HTERT RPE-1 (cell line): ENCODE results near the gene SULT1C2.

ENCODE experiments used
- in situ Hi-C: fragments of 300-500 bp; cut with MboI; formaldehyde crosslinking; loops from 4 replicates; pipeline ENCODE4 v1.14.3; 2020; ENCODE audit warnings: low sequenced_read_pairs

Gene SULT1C2

GRCh38 chr2:108287169-108287568 lies 1.5 kb upstream of the SULT1C2 start:
- in situ Hi-C loops, result no loop called here

- in situ Hi-C loops, result no loop called here
These were observed 5.2 kb downstream of the SULT1C2 start for GRCh38 chr2:108293850-108294249.

GRCh38 chr2:108297436-108298141 lies 8.9 kb downstream of the SULT1C2 start:
- in situ Hi-C loops, result no loop called here

- in situ Hi-C loops, result no loop called here
These were observed 12.9 kb downstream of the SULT1C2 start for GRCh38 chr2:108301558-108301957.

- in situ Hi-C loops, result no loop called here
These were observed 16.3 kb downstream of the SULT1C2 start for GRCh38 chr2:108304975-108305374.

GRCh38 chr2:108305901-108306300 lies 17.2 kb downstream of the SULT1C2 start:
- in situ Hi-C loops, result no loop called here

- in situ Hi-C loops, result no loop called here
These were observed 21.2 kb downstream of the SULT1C2 start for GRCh38 chr2:108309903-108310302.

GRCh38 chr2:108314586-108315296 lies 26.0 kb downstream of the SULT1C2 start:
- in situ Hi-C loops, result no loop called here

GRCh38 chr2:108315444-108315934 lies 26.8 kb downstream of the SULT1C2 start:
- in situ Hi-C loops, result no loop called here

GRCh38 chr2:108316033-108316432 lies 27.3 kb downstream of the SULT1C2 start:
- in situ Hi-C loops, result no loop called here

- in situ Hi-C loops, result no loop called here
These were observed 28.0 kb downstream of the SULT1C2 start for GRCh38 chr2:108316461-108317258.

GRCh38 chr2:108320326-108320922 lies 31.7 kb downstream of the SULT1C2 start:
- in situ Hi-C loops, result no loop called here

- in situ Hi-C loops, result no loop called here
These were observed 34.9 kb downstream of the SULT1C2 start for GRCh38 chr2:108323619-108324018.

GRCh38 chr2:108324531-108325255 lies 36.0 kb downstream of the SULT1C2 start:
- in situ Hi-C loops, result no loop called here

GRCh38 chr2:108325756-108326155 lies 37.1 kb downstream of the SULT1C2 start:
- in situ Hi-C loops, result no loop called here

- in situ Hi-C loops, result no loop called here
These were observed 41.1 kb downstream of the SULT1C2 start for GRCh38 chr2:108329771-108330170.

- in situ Hi-C loops, result no loop called here
These were observed 42.3 kb downstream of the SULT1C2 start for GRCh38 chr2:108330979-108331378.

- in situ Hi-C loops, result no loop called here
These were observed 57.3 kb downstream of the SULT1C2 start for GRCh38 chr2:108345951-108346350.

- in situ Hi-C loops, result no loop called here
These were observed 58.1 kb downstream of the SULT1C2 start for GRCh38 chr2:108346827-108347226.

GRCh38 chr2:108347786-108348185 lies 59.1 kb downstream of the SULT1C2 start:
- in situ Hi-C loops, result no loop called here
